HepG2 (cell line): ENCODE data around the gene DUSP5. TPM values are rescaled to one million over a fixed set of nuclear protein-coding genes. Genes with fewer than 3 reads are reported as not detected.

Experiments
- ATAC-seq: fragments of 200-7000 bp; cut with Tn5 transposase; 3 replicates; pipeline ENCODE4 v1.9.1; 2020; ENCODE audit warnings: mild to moderate bottlenecking, moderate library complexity
- BruUV-seq: library from RNA; stranded (reverse); fragments of 400-500 nt; replicated peaks from 2 replicates; lab custom pipeline; 2021; lab: Mats Ljungman, UMichigan
- CTCF ChIA-PET: fragments of 300-600 bp; formaldehyde crosslinking; extraction: SDS; loops from one replicate; lab custom pipeline; 2021; ENCODE audit warnings: low total read pairs, inconsistent platforms, low intra/inter-chr PET ratio; lab: Yijun Ruan, JAX
- POLR2A ChIA-PET: fragments of 350-600 bp; sonication (Branson Sonifier 250); formaldehyde crosslinking; loops from one replicate; lab custom pipeline; 2020; ENCODE audit warnings: antibody characterized with exemption, inconsistent platforms; lab: Yijun Ruan, JAX
- DNase-seq: peaks from one replicate; pipeline ENCODE4 v3.0.0-alpha.2; 2015; ENCODE audit warnings: low spot score
- FAIRE-seq: peaks from 3 replicates; lab custom pipeline; 2011; peaks lifted over from hg19 to GRCh38; lab: Jason Lieb, UNC
- H2AFZ ChIP-seq: one replicate; pipeline ENCODE4 v1.6.1; 2011; ENCODE audit warnings: low read length, inconsistent platforms
- H3K27ac ChIP-seq: fragments of 300-600 bp; 3 replicates; pipeline ENCODE4 v1.8.0; 2011; ENCODE audit warnings: mixed run types, mild to moderate bottlenecking, mixed read lengths, low read length, inconsistent platforms; ENCODE audit not compliant: insufficient read depth; ENCODE audit errors: extremely low read length
- H3K27me3 ChIP-seq, 2 experiments: fragments of 200-600 bp in 1 of 2; 2 replicates in 1 of 2; 3 replicates in 1 of 2; pipeline versions ENCODE4 v1.6.0 to v1.8.0; 2011; ENCODE audit warnings: low read length in 2 of 2, mild to moderate bottlenecking in 2 of 2, moderate library complexity in 2 of 2, inconsistent platforms in 1 of 2; ENCODE audit not compliant: insufficient read depth in 2 of 2, control insufficient read depth in 1 of 2
- H3K36me3 ChIP-seq, 2 experiments: fragments of 200-600 bp in 1 of 2; replicated peaks in 1 of 2; 2 replicates in 1 of 2; 3 replicates in 1 of 2; pipeline versions ENCODE4 v1.5.1 to v1.8.0; 2011; ENCODE audit warnings: low read length in 2 of 2, inconsistent platforms in 1 of 2; ENCODE audit not compliant: insufficient read depth in 2 of 2, control insufficient read depth in 1 of 2
- H3K4me1 ChIP-seq: 2 replicates; pipeline ENCODE4 v1.5.1; 2012; ENCODE audit warnings: low read length, inconsistent platforms; ENCODE audit not compliant: insufficient read depth
- H3K4me2 ChIP-seq: 2 replicates; pipeline ENCODE4 v1.6.0; 2011; ENCODE audit warnings: low read depth, low read length, inconsistent platforms
- H3K4me3 ChIP-seq, 3 experiments: fragments of 200-600 bp in 1 of 3; sonication (generic), shearing (Covaris generic) in 1 of 3; replicated peaks in 1 of 3; 2 replicates each; pipeline ENCODE4 v1.5.1; 2011 to 2016; ENCODE audit warnings: low read length in 3 of 3, inconsistent platforms in 2 of 3, low read depth in 2 of 3, mild to moderate bottlenecking in 2 of 3, control low read depth in 1 of 3, mixed read lengths in 1 of 3; ENCODE audit not compliant: insufficient read depth in 1 of 3
- H3K79me2 ChIP-seq: one replicate; pipeline ENCODE4 v1.6.1; 2011; ENCODE audit warnings: low read length, inconsistent platforms; ENCODE audit not compliant: insufficient read depth
- H3K9ac ChIP-seq: 2 replicates; pipeline ENCODE4 v1.6.0; 2011; ENCODE audit warnings: mild to moderate bottlenecking, low read depth, low read length, inconsistent platforms; ENCODE audit not compliant: insufficient read depth
- H3K9me3 ChIP-seq: 2 replicates; pipeline ENCODE4 v1.5.1; 2012; ENCODE audit warnings: mild to moderate bottlenecking, low read length
- H4K20me1 ChIP-seq: 2 replicates; pipeline ENCODE4 v1.6.0; 2011; ENCODE audit warnings: inconsistent platforms, mild to moderate bottlenecking, low read length, moderate library complexity; ENCODE audit not compliant: insufficient read depth
- AFF4 ChIP-seq: sonication (generic); formaldehyde crosslinking; IDR thresholded peaks from 2 replicates; pipeline ENCODE4 v1.4.0; 2020; ENCODE audit warnings: missing genetic modification reagents
- EP300 ChIP-seq, 3 experiments: sonication (generic) in 1 of 3; formaldehyde crosslinking in 1 of 3; IDR thresholded peaks; 2 replicates each; pipeline versions ENCODE4 v1.5.1 to v1.6.1; 2011 to 2020; ENCODE audit warnings: low read depth in 2 of 3, low read length in 2 of 3, borderline replicate concordance in 1 of 3, improper control_type of control experiment in 1 of 3, mild to moderate bottlenecking in 1 of 3, missing genetic modification reagents in 1 of 3, moderate library complexity in 1 of 3
- FOXJ3 ChIP-seq: sonication (generic); formaldehyde crosslinking; IDR thresholded peaks from 2 replicates; pipeline ENCODE4 v1.4.0; 2020; ENCODE audit warnings: missing genetic modification reagents, mild to moderate bottlenecking, borderline replicate concordance
- LRRFIP1 ChIP-seq: sonication (generic); formaldehyde crosslinking; conservative IDR thresholded peaks from 2 replicates; pipeline ENCODE4 v1.4.0; 2020; ENCODE audit warnings: missing genetic modification reagents
- MYNN ChIP-seq: sonication (generic); formaldehyde crosslinking; IDR thresholded peaks from 2 replicates; pipeline ENCODE4 v1.4.0; 2020; ENCODE audit warnings: mild to moderate bottlenecking, low read depth, missing genetic modification reagents
- RARA ChIP-seq: IDR thresholded peaks from 2 replicates; pipeline ENCODE4 v1.6.1; 2016; ENCODE audit warnings: missing genetic modification reagents, missing compliant biosample characterization
- SKI ChIP-seq: fragments of 450-650 bp; IDR thresholded peaks from one replicate; pipeline ENCODE4 v1.6.1; 2018; ENCODE audit warnings: mild to moderate bottlenecking; ENCODE audit not compliant: partially characterized antibody
- SRF ChIP-seq: IDR thresholded peaks from 2 replicates; pipeline ENCODE4 v1.6.1; 2011; ENCODE audit warnings: mild to moderate bottlenecking, low read depth, low read length, moderate library complexity
- TRIM22 ChIP-seq: fragments of 450-650 bp; IDR thresholded peaks from 2 replicates; pipeline ENCODE4 v1.6.1; 2017
- ZSCAN9 ChIP-seq: IDR thresholded peaks from 2 replicates; pipeline ENCODE4 v1.6.1; 2016; ENCODE audit warnings: borderline replicate concordance
- WGBS: methylation state at CpG from one replicate; pipeline ENCODE4 v1.1.6; 2017; ENCODE audit warnings: low lambda C conversion rate; 5-methylcytosine and 5-hydroxymethylcytosine counted together
- in situ Hi-C: cut with HindIII; loops from 2 replicates; pipeline ENCODE4 v1.10.0; 2017; ENCODE audit warnings: low pct_unique_long_range_greater_than_20kb; ENCODE audit not compliant: extremely low pct_ligation_motif_present
- intact Hi-C: fragments of 100-400 bp; cut with micrococcal nuclease; formaldehyde crosslinking; loops from one replicate; pipeline ENCODE4 v1.10.0; 2022; ENCODE audit not compliant: unreplicated experiment
- polyA plus RNA-seq, 8 experiments: library from polyadenylated mRNA; depleted of rRNA in 3 of 8; stranded (reverse) in 7 of 8; unstranded in 1 of 8; fragments of >200 nt; fragmentation: Illumina TruSeq in 4 of 8; extraction: Trizol in 4 of 8; gene quantifications; 2 replicates each; pipeline versions ENCODE4 v1.2.1 to v1.2.3, GENCODE V29; 2011 to 2016; ENCODE audit warnings: low read depth in 4 of 8, missing spikeins in 1 of 8, mixed read lengths in 1 of 8; ENCODE audit not compliant: insufficient read depth in 1 of 8
- total RNA-seq, 5 experiments: library from RNA; depleted of rRNA; stranded (reverse); fragments of >200 nt; fragmentation: Illumina TruSeq; extraction: Trizol; gene quantifications; 2 replicates each; pipeline ENCODE4 v1.2.3, GENCODE V29; 2016; ENCODE audit warnings: low read depth in 1 of 5
- TF ChIP-seq, protein P1 (sequence below): sonication (generic); formaldehyde crosslinking; IDR thresholded peaks from 2 replicates; pipeline ENCODE4 v1.8.0; 2022; ENCODE audit warnings: low read depth, missing genetic modification reagents

The DUSP5 gene
- total and polyA plus RNA-seq, 2 of the 13 experiments (the other 11 are each of a cell fraction or from before 2014, with no cell fraction given) = 1.4 to 3.7 TPM

- DNase-seq (no peak), ATAC-seq (no peak), FAIRE-seq (no peak)
- WGBS = 89% methylated on average over 9 of the region's 9 CpGs
- H3K27ac ChIP-seq = no peak overlapping the region
- H3K4me2 ChIP-seq = no peak overlapping the region
- H3K9ac ChIP-seq = no peak overlapping the region
- no peaks in the 10 kb centered on the region for H3K79me2 ChIP-seq
- POLR2A ChIA-PET = no interaction called here
- no peak overlapping the region for H2AFZ ChIP-seq
- H3K36me3 ChIP-seq = no peaks in the 10 kb centered on the region
- H3K27me3 ChIP-seq = peaks cover 0 to 52% of the 10 kb centered on the region in 2 experiments; a peak in 4 of 5 replicates
- peak overlapping the region in 1 of 3 experiments; percentile 49; a peak in 2 of 6 replicates for H3K4me3 ChIP-seq
- no peaks in the 10 kb centered on the region for H4K20me1 ChIP-seq
- TF ChIP-seq TRIM22 (no peak), MYNN (no peak), RARA (no peak), EP300 (IDR thresholded peaks at IDR 0.05; ENCODE audit: low read depth in 2 of 2, low read length in 2 of 2) (no peak), EP300 (CRISPR knock-in tag; IDR thresholded peaks at IDR 0.05; ENCODE audit: borderline replicate concordance) (no peak), SRF (no peak), LRRFIP1 (CRISPR knock-in tag) (no peak), ZSCAN9 (no peak), FOXJ3 (CRISPR knock-in tag) (no peak), AFF4 (CRISPR knock-in tag) (no peak), SKI (no peak)
- TF ChIP-seq, protein P1, sequence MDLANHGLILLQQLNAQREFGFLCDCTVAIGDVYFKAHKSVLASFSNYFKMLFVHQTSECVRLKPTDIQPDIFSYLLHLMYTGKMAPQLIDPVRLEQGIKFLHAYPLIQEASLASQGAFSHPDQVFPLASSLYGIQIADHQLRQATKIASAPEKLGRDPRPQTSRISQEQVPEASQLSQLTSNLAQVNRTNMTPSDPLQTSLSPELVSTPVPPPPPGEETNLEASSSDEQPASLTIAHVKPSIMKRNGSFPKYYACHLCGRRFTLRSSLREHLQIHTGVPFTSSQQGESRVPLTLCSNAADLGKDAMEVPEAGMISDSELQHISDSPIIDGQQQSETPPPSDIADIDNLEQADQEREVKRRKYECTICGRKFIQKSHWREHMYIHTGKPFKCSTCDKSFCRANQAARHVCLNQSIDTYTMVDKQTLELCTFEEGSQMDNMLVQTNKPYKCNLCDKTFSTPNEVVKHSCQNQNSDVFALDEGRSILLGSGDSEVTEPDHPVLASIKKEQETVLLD (CRISPR knock-in tag) = no peak
- TF ChIP-seq, all 625 proteins: peak for 0
- BruUV-seq = no TSS peak
- CTCF ChIA-PET = no interaction called here
- in situ Hi-C loops (no loop called here), intact Hi-C loops (no loop called here)
- H3K4me1 ChIP-seq = peaks cover 24% of the 10 kb centered on the region
- no peaks in the 10 kb centered on the region for H3K9me3 ChIP-seq
Measured at GRCh38 chr10:110499796-110500514, 2.2 kb downstream of the DUSP5 start.
